HepG2 (cell line): ENCODE results near the gene MIDN. TPM values are rescaled to one million over a fixed set of nuclear protein-coding genes. Genes with fewer than 3 reads are reported as not detected.
A peak's percentile ranks its signal among the peaks of the same experiment; 100 is the strongest.

ENCODE experiments used
- EED ChIP-seq: sonication (generic); formaldehyde crosslinking; IDR thresholded peaks from 2 replicates; pipeline ENCODE4 v1.5.0; 2020; ENCODE audit warnings: mild to moderate bottlenecking, missing genetic modification reagents
- FIP1L1 ChIP-seq: fragments of 200-400 bp; formaldehyde crosslinking; IDR thresholded peaks from 2 replicates; pipeline ENCODE4 v1.6.1; 2018; ENCODE audit warnings: low read depth, mild to moderate bottlenecking, low read length, moderate library complexity, borderline replicate concordance; ENCODE audit not compliant: insufficient read depth
- GPBP1L1 ChIP-seq: sonication (generic); formaldehyde crosslinking; IDR thresholded peaks from 2 replicates; pipeline ENCODE4 v1.5.0; 2020; ENCODE audit warnings: mild to moderate bottlenecking, missing genetic modification reagents
- POGK ChIP-seq: sonication (generic); formaldehyde crosslinking; conservative IDR thresholded peaks from 2 replicates; pipeline ENCODE4 v1.8.0; 2022; ENCODE audit warnings: mild to moderate bottlenecking, moderate library complexity, missing genetic modification reagents
- ZNF510 ChIP-seq: sonication (generic); formaldehyde crosslinking; IDR thresholded peaks from 2 replicates; pipeline ENCODE4 v1.4.0; 2020; ENCODE audit warnings: low read depth, mild to moderate bottlenecking, missing genetic modification reagents
- ZNF646 ChIP-seq: sonication (generic); formaldehyde crosslinking; IDR thresholded peaks from 2 replicates; pipeline ENCODE4 v1.9.0; 2021; ENCODE audit warnings: mild to moderate bottlenecking, missing genetic modification reagents
- ZNF816 ChIP-seq: sonication (generic); formaldehyde crosslinking; IDR thresholded peaks from 2 replicates; pipeline ENCODE4 v1.8.0; 2022; ENCODE audit warnings: missing genetic modification reagents, mild to moderate bottlenecking, borderline replicate concordance
- polyA plus RNA-seq, 8 experiments: library from polyadenylated mRNA; depleted of rRNA in 3 of 8; stranded (reverse) in 7 of 8; unstranded in 1 of 8; fragments of >200 nt; fragmentation: Illumina TruSeq in 4 of 8; extraction: Trizol in 4 of 8; gene quantifications; 2 replicates each; pipeline versions ENCODE4 v1.2.1 to v1.2.3, GENCODE V29; 2011 to 2016; ENCODE audit warnings: low read depth in 4 of 8, missing spikeins in 1 of 8, mixed read lengths in 1 of 8; ENCODE audit not compliant: insufficient read depth in 1 of 8
- total RNA-seq, 5 experiments: library from RNA; depleted of rRNA; stranded (reverse); fragments of >200 nt; fragmentation: Illumina TruSeq; extraction: Trizol; gene quantifications; 2 replicates each; pipeline ENCODE4 v1.2.3, GENCODE V29; 2016; ENCODE audit warnings: low read depth in 1 of 5
- TF ChIP-seq, protein P1 (sequence below): sonication (generic); formaldehyde crosslinking; IDR thresholded peaks from 2 replicates; pipeline ENCODE4 v1.8.0; 2022; ENCODE audit warnings: mild to moderate bottlenecking, missing genetic modification reagents
- TF ChIP-seq, protein P2 (sequence below): IDR thresholded peaks from 2 replicates; pipeline ENCODE4 v1.6.1; 2018; ENCODE audit warnings: missing genetic modification reagents

Gene MIDN
- total and polyA plus RNA-seq, 2 of the 13 experiments (the other 11 are each of a cell fraction or from before 2014, with no cell fraction given): 8.4 to 18.0 TPM

- TF ChIP-seq, protein P1, sequence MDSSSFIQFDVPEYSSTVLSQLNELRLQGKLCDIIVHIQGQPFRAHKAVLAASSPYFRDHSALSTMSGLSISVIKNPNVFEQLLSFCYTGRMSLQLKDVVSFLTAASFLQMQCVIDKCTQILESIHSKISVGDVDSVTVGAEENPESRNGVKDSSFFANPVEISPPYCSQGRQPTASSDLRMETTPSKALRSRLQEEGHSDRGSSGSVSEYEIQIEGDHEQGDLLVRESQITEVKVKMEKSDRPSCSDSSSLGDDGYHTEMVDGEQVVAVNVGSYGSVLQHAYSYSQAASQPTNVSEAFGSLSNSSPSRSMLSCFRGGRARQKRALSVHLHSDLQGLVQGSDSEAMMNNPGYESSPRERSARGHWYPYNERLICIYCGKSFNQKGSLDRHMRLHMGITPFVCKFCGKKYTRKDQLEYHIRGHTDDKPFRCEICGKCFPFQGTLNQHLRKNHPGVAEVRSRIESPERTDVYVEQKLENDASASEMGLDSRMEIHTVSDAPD (CRISPR knock-in tag): 0 out of 2 replicates have a peak, but pooled peaks have one; percentile 30
- TF ChIP-seq GPBP1L1 (CRISPR knock-in tag) (no peak), EED (no peak), POGK (CRISPR knock-in tag) (0 out of 2 replicates have a peak, but pooled peaks have one; percentile 36), ZNF510 (CRISPR knock-in tag) (no peak), FIP1L1 (peak; percentile 74; the same call in 1 of the 2 replicates), ZNF646 (CRISPR knock-in tag) (0 out of 2 replicates have a peak, but pooled peaks have one; percentile 20), ZNF816 (CRISPR knock-in tag) (no peak; the same call in 1 of the 2 replicates)
- TF ChIP-seq, protein P2, sequence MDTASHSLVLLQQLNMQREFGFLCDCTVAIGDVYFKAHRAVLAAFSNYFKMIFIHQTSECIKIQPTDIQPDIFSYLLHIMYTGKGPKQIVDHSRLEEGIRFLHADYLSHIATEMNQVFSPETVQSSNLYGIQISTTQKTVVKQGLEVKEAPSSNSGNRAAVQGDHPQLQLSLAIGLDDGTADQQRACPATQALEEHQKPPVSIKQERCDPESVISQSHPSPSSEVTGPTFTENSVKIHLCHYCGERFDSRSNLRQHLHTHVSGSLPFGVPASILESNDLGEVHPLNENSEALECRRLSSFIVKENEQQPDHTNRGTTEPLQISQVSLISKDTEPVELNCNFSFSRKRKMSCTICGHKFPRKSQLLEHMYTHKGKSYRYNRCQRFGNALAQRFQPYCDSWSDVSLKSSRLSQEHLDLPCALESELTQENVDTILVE (CRISPR knock-in tag): peak; percentile 29
Measured at GRCh38 chr19:1248139-1248785, at the start of gene MIDN (continued).
